K562 (cell line): Measurements from ENCODE around the gene DPYSL4. TPM values are rescaled to one million over a fixed set of nuclear protein-coding genes. Genes with fewer than 3 reads are reported as not detected.

ENCODE experiments used
- ATAC-seq: fragments of 200-7000 bp; cut with Tn5 transposase; 3 replicates; pipeline ENCODE4 v1.9.1; 2020; ENCODE audit warnings: moderate library complexity
- BruUV-seq: library from RNA; stranded (reverse); fragments of 400-500 nt; replicated peaks from 2 replicates; lab custom pipeline; 2021; lab: Mats Ljungman, UMichigan
- CTCF ChIA-PET: fragments of 300-600 bp; formaldehyde crosslinking; extraction: SDS; loops from one replicate; lab custom pipeline; 2021; ENCODE audit warnings: low intra/inter-chr PET ratio; lab: Yijun Ruan, JAX
- POLR2A ChIA-PET: fragments of 300-600, 350-650 bp; sonication (Branson Sonifier 250); formaldehyde crosslinking; extraction: SDS; loops from one replicate; lab custom pipeline; 2021; ENCODE audit warnings: antibody characterized with exemption, inconsistent platforms; lab: Yijun Ruan, JAX
- DNase-seq, 4 experiments: peaks; one replicate each; pipeline versions ENCODE4 v3.0.0 to v3.0.0-alpha.2; 2011 to 2018; ENCODE audit warnings: low spot score in 3 of 4, mixed read lengths in 3 of 4; ENCODE audit errors: extremely low read depth in 1 of 4
- FAIRE-seq: peaks from 2 replicates; lab custom pipeline; 2011; peaks lifted over from hg19 to GRCh38; lab: Jason Lieb, UNC
- H2AFZ ChIP-seq: 2 replicates; pipeline ENCODE4 v1.6.0; 2011; ENCODE audit warnings: low read depth, low read length, control low read depth, inconsistent platforms
- H3K27ac ChIP-seq: fragments of 200-600 bp; 3 replicates; pipeline ENCODE4 v1.8.0; 2011; ENCODE audit warnings: low read depth, mild to moderate bottlenecking, control low read depth, inconsistent platforms, low read length, moderate library complexity, mixed read lengths; ENCODE audit errors: extremely low read depth
- H3K27me3 ChIP-seq, 2 experiments: fragments of 300-600 bp in 1 of 2; 2 replicates in 1 of 2; 3 replicates in 1 of 2; pipeline versions ENCODE4 v1.6.0 to v1.8.0; 2011; ENCODE audit warnings: inconsistent platforms in 2 of 2, low read length in 2 of 2, mild to moderate bottlenecking in 1 of 2, mixed read lengths in 1 of 2, moderate library complexity in 1 of 2; ENCODE audit not compliant: control insufficient read depth in 2 of 2, insufficient read depth in 2 of 2
- H3K36me3 ChIP-seq: fragments of 300-600 bp; 3 replicates; pipeline ENCODE4 v1.8.0; 2011; ENCODE audit warnings: mild to moderate bottlenecking, low read length, inconsistent platforms; ENCODE audit not compliant: control insufficient read depth, insufficient read depth
- H3K4me1 ChIP-seq, 2 experiments: fragments of 200-600 bp in 1 of 2; replicated peaks in 1 of 2; 2 replicates in 1 of 2; 3 replicates in 1 of 2; pipeline versions ENCODE4 v1.5.1 to v1.8.0; 2011; ENCODE audit warnings: inconsistent platforms in 2 of 2, low read length in 2 of 2, mild to moderate bottlenecking in 1 of 2, mixed read lengths in 1 of 2, moderate library complexity in 1 of 2; ENCODE audit not compliant: control insufficient read depth in 2 of 2, insufficient read depth in 2 of 2
- H3K4me2 ChIP-seq: 2 replicates; pipeline ENCODE4 v1.6.1; 2011; ENCODE audit warnings: low read length, control low read depth, inconsistent platforms, mixed read lengths; ENCODE audit not compliant: insufficient read depth
- H3K4me3 ChIP-seq: fragments of 200-600 bp; sonication (generic), shearing (Covaris generic); 2 replicates; pipeline ENCODE4 v1.5.1; 2016; ENCODE audit warnings: control low read depth, inconsistent platforms
- H3K79me2 ChIP-seq: fragments of 200-600 bp; 3 replicates; pipeline ENCODE4 v1.8.0; 2011; ENCODE audit warnings: low read length, inconsistent platforms; ENCODE audit not compliant: control insufficient read depth, insufficient read depth
- H3K9ac ChIP-seq, 2 experiments: 2 replicates each; pipeline versions ENCODE4 v1.6.0 to v1.6.1; 2011; ENCODE audit warnings: low read depth in 2 of 2, low read length in 2 of 2, control low read depth in 1 of 2, inconsistent platforms in 1 of 2, mild to moderate bottlenecking in 1 of 2, mixed read lengths in 1 of 2; ENCODE audit not compliant: insufficient read depth in 1 of 2
- H3K9me1 ChIP-seq: one replicate; pipeline ENCODE4 v1.6.0; 2011; ENCODE audit warnings: inconsistent platforms, mild to moderate bottlenecking, low read length, moderate library complexity; ENCODE audit not compliant: control insufficient read depth, insufficient read depth
- H3K9me3 ChIP-seq: replicated peaks from 2 replicates; pipeline ENCODE4 v1.5.1; 2011; ENCODE audit warnings: low read depth, low read length, inconsistent platforms; ENCODE audit not compliant: control insufficient read depth, insufficient read depth
- H4K20me1 ChIP-seq: replicated peaks from 2 replicates; pipeline ENCODE4 v1.6.1; 2011; ENCODE audit warnings: low read length, inconsistent platforms, mixed read lengths; ENCODE audit not compliant: control insufficient read depth, insufficient read depth
- FOXP1 ChIP-seq: sonication (generic); formaldehyde crosslinking; IDR thresholded peaks from 2 replicates; pipeline ENCODE4 v1.8.0; 2022; ENCODE audit warnings: mild to moderate bottlenecking, missing genetic modification reagents
- GTF2A2 ChIP-seq: IDR thresholded peaks from 2 replicates; pipeline ENCODE4 v1.6.1; 2016; ENCODE audit warnings: mild to moderate bottlenecking, missing genetic modification characterization, missing compliant biosample characterization
- GTF2F1 ChIP-seq: IDR thresholded peaks from 2 replicates; pipeline ENCODE4 v1.6.1; 2011; ENCODE audit warnings: low read depth, low read length, improper control_type of control experiment
- NFIC ChIP-seq: fragments of 450-650 bp; IDR thresholded peaks from 2 replicates; pipeline ENCODE4 v1.6.1; 2017; ENCODE audit warnings: mild to moderate bottlenecking, inconsistent platforms
- NFIX ChIP-seq: fragments of 250-450 bp; sonication (Bioruptor Pico); IDR thresholded peaks from 2 replicates; pipeline ENCODE4 v1.4.0; 2020; ENCODE audit warnings: low read depth, mild to moderate bottlenecking, moderate library complexity
- NFYB ChIP-seq: IDR thresholded peaks from 2 replicates; pipeline ENCODE4 v1.6.1; 2011; ENCODE audit warnings: mild to moderate bottlenecking, moderate library complexity; ENCODE audit not compliant: insufficient read length; ENCODE audit errors: extremely low read depth
- STAT5A ChIP-seq: IDR thresholded peaks from 2 replicates; pipeline ENCODE4 v1.6.1; 2012; ENCODE audit warnings: low read length, inconsistent platforms, borderline replicate concordance
- ZC3H4 ChIP-seq: sonication (generic); formaldehyde crosslinking; IDR thresholded peaks from 2 replicates; pipeline ENCODE4 v1.9.0; 2021; ENCODE audit warnings: missing genetic modification reagents, borderline replicate concordance
- ZNF644 ChIP-seq: fragments of 200-800 bp; sonication (Bioruptor generic); IDR thresholded peaks from 2 replicates; pipeline ENCODE4 v1.6.1; 2016; ENCODE audit warnings: low read depth, missing genetic modification characterization, missing compliant biosample characterization
- WGBS: fragments of 100-300 bp; shearing (Covaris generic); methylation state at CpG from one replicate; pipeline ENCODE4 v1.1.6; 2016; ENCODE audit warnings: low coverage, mixed read lengths; ENCODE audit not compliant: insufficient coverage; ENCODE audit errors: missing lambda C conversion rate; 5-methylcytosine and 5-hydroxymethylcytosine counted together
- in situ Hi-C: fragments of 300-500 bp; cut with MboI; formaldehyde crosslinking; loops from 4 replicates; pipeline ENCODE4 v1.15.0; 2018; ENCODE audit warnings: inconsistent platforms, mixed read lengths
- intact Hi-C: fragments of 100-400 bp; cut with micrococcal nuclease; formaldehyde crosslinking; loops from 2 replicates; pipeline ENCODE4 v1.14.2; 2022
- polyA plus RNA-seq, 8 experiments: library from polyadenylated mRNA; depleted of rRNA in 4 of 8; stranded (reverse) in 5 of 8; unstranded in 3 of 8; fragments of >200 nt; fragmentation: Nextera tagmentation in 2 of 8; fragmentation: Illumina TruSeq in 1 of 8; extraction: Ambion mirVana in 2 of 8; extraction: Trizol in 1 of 8; gene quantifications; 2 replicates each; pipeline versions ENCODE4 v1.2.1 to v1.2.3, GENCODE V29; 2011 to 2014; ENCODE audit warnings: inconsistent platforms in 1 of 8, missing spikeins in 1 of 8
- total RNA-seq, 7 experiments: library from RNA; depleted of rRNA in 6 of 7; stranded (reverse); fragments of >200 nt in 6 of 7; fragmentation: Illumina TruSeq in 2 of 7; extraction: Trizol in 2 of 7; gene quantifications; 2 replicates each; pipeline versions ENCODE4 v1.2.1 to v1.2.3, GENCODE V29; 2011 to 2021; ENCODE audit warnings: low replicate concordance in 1 of 7

DPYSL4 gene
- total and polyA plus RNA-seq, 9 of the 15 experiments (the other 6 are each of a cell fraction or from before 2014, with no cell fraction given) = 0.03 TPM; not detected in 8

GRCh38 chr10:132209978-132210530, 23.3 kb downstream of the DPYSL4 start:
- Histone ChIP-seq H3K79me2 (no peaks in the 10 kb centered on the region), H3K27ac (no peak overlapping the region), H3K9me1 (no peaks in the 10 kb centered on the region), H2AFZ (no peak overlapping the region)
- DNase-seq = no peak
- FAIRE-seq = no peak
- BruUV-seq = no TSS peak
- TF ChIP-seq NFIX = peak; percentile 78
- TF ChIP-seq NFIC = peak; percentile 94
- no peak for TF ChIP-seq FOXP1 (CRISPR knock-in tag)
- TF ChIP-seq GTF2F1 = no peak
- TF ChIP-seq STAT5A = no peak
- TF ChIP-seq, all 486 proteins: peak for 2
- ATAC-seq = no peak
- Histone ChIP-seq H3K27me3 (peaks cover 0 to 29% of the 10 kb centered on the region in 2 experiments; a peak in 2 of 5 replicates), H3K9ac (no peak overlapping the region), H3K36me3 (no peaks in the 10 kb centered on the region), H4K20me1 (no peaks in the 10 kb centered on the region), H3K4me2 (no peak overlapping the region), H3K9me3 (no peaks in the 10 kb centered on the region), H3K4me3 (no peak overlapping the region), H3K4me1 (peaks cover 0 to 2% of the 10 kb centered on the region in 2 experiments; a peak in 2 of 5 replicates)
- ChIA-PET POLR2A (no interaction called here), CTCF (no interaction called here)
- 10% methylated on average over 18 of the region's 23 CpGs for WGBS
- intact Hi-C loops = no loop called here
- in situ Hi-C loops = no loop called here

DNA sequence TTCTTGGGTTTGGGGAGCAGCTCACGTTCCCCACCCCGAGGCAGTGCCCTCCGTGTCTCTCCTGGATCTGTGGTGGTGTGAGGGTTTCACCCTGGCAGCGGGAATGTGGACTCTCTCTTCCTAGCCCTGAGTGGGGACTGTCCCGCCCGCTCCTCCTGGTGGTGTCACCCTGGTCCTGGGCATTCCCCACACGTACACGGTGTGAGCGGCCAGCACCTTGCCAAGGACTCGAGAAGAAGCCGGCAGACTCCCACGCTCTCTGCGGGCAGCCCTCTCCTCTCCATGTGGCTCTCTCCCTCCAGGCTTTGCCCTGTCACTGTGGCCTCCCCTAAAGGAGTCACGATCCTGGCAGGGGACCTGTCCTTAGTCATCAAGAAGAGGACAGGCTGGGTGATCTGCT, 24.0 kb downstream of the DPYSL4 start:
- H3K4me1 ChIP-seq = no peaks in the 10 kb centered on the region; a peak in 2 of 5 replicates
- POLR2A ChIA-PET = no interaction called here
- no peak for FAIRE-seq
- no peak overlapping the region for H2AFZ ChIP-seq
- BruUV-seq = no TSS peak
- no peaks in the 10 kb centered on the region for H3K36me3 ChIP-seq
- no peaks in the 10 kb centered on the region for H4K20me1 ChIP-seq
- intact Hi-C loops (no loop called here), in situ Hi-C loops (no loop called here)
- no peaks in the 10 kb centered on the region for H3K79me2 ChIP-seq
- no peaks in the 10 kb centered on the region for H3K9me1 ChIP-seq
- H3K4me2 ChIP-seq = no peak overlapping the region
- no peak for TF ChIP-seq GTF2A2
- TF ChIP-seq ZNF644 (tag) = no peak
- no peak for TF ChIP-seq ZC3H4 (CRISPR knock-in tag)
- no peak for TF ChIP-seq NFYB
- TF ChIP-seq, all 486 proteins: peak for 0
- Histone ChIP-seq H3K27me3 (peaks cover 0 to 23% of the 10 kb centered on the region in 2 experiments; a peak in 2 of 5 replicates), H3K27ac (no peak overlapping the region), H3K9ac (no peak overlapping the region), H3K9me3 (no peaks in the 10 kb centered on the region), H3K4me3 (no peak overlapping the region)
- DNase-seq = no peak
- CTCF ChIA-PET = no interaction called here
- no peak for ATAC-seq
- WGBS = 10% methylated on average over 7 of the region's 14 CpGs
